Cardiac septum (tissue), 1 donor: ENCODE measurements around the gene PDGFA. TPM values are rescaled to one million over a fixed set of nuclear protein-coding genes. Genes with fewer than 3 reads are reported as not detected.

Source experiments
- DNase-seq: peaks from one replicate; pipeline ENCODE4 v3.0.0-alpha.2; 2020; ENCODE audit warnings: low spot score
- intact Hi-C: fragments of 100-400 bp; cut with DNase I; formaldehyde crosslinking; loops from one replicate; pipeline ENCODE4 v1.14.0; 2022
- total RNA-seq: library from RNA; stranded (reverse); fragmentation: NEBNext Ultra II Directional; extraction: Animal tissue kit (Norgen Biotek cat#: 25700); gene quantifications from one replicate; pipeline ENCODE4 v1.2.1, GENCODE V29; 2021
- donor health status: DM: no; HTN: no; CAD: no.

PDGFA gene
- total RNA-seq, 1 donor from 2014 or later: 38.9 TPM

GRCh38 chr7:509426-510130 lies 10.1 kb downstream of the PDGFA start:
- intact Hi-C loops: no loop called here
- DNase-seq: no peak

GRCh38 chr7:508461-509170 lies 11.0 kb downstream of the PDGFA start:
- intact Hi-C loops: no loop called here

GRCh38 chr7:507623-508300 lies 11.9 kb downstream of the PDGFA start:
- no peak for DNase-seq
- intact Hi-C loops: no loop called here

More at GRCh38 chr7:508461-509170, 11.0 kb downstream of the PDGFA start:
- no peak for DNase-seq

- intact Hi-C loops: no loop called here
- no peak for DNase-seq
Measured at GRCh38 chr7:506921-507622, 12.6 kb downstream of the PDGFA start.

- intact Hi-C loops: no loop called here
- no peak for DNase-seq
Measured at GRCh38 chr7:506391-506831, 13.2 kb downstream of the PDGFA start.

- DNase-seq: no peak
Measured at GRCh38 chr7:505171-505570, 14.5 kb downstream of the PDGFA start.

GRCh38 chr7:504221-505111 lies 15.2 kb downstream of the PDGFA start:
- DNase-seq: no peak
- intact Hi-C loops: no loop called here

More at GRCh38 chr7:505171-505570, 14.5 kb downstream of the PDGFA start:
- intact Hi-C loops: no loop called here

- intact Hi-C loops: no loop called here
- no peak for DNase-seq
Measured at GRCh38 chr7:503575-504111, 16.0 kb downstream of the PDGFA start.

GRCh38 chr7:502296-502695 lies 17.4 kb downstream of the PDGFA start:
- intact Hi-C loops: no loop called here
- no peak for DNase-seq

- intact Hi-C loops: no loop called here
Measured at GRCh38 chr7:501526-501925, 18.1 kb downstream of the PDGFA start.

GRCh38 chr7:500521-501420 lies 18.9 kb downstream of the PDGFA start:
- DNase-seq: no peak
- intact Hi-C loops: no loop called here

More at GRCh38 chr7:501526-501925, 18.1 kb downstream of the PDGFA start:
- no peak for DNase-seq

- no peak for DNase-seq
Measured at GRCh38 chr7:499853-500485, 19.7 kb downstream of the PDGFA start.

GRCh38 chr7:498678-499641 lies 20.7 kb downstream of the PDGFA start:
- intact Hi-C loops: no loop called here
- no peak for DNase-seq

More at GRCh38 chr7:499853-500485, 19.7 kb downstream of the PDGFA start:
- intact Hi-C loops: no loop called here

- DNase-seq: no peak
- intact Hi-C loops: no loop called here
Measured at GRCh38 chr7:497946-498655, 21.5 kb downstream of the PDGFA start.

- intact Hi-C loops: no loop called here
- no peak for DNase-seq
Measured at GRCh38 chr7:497346-497745, 22.3 kb downstream of the PDGFA start.
